NCI-H446 (cell line): ENCODE measurements around the gene CDC45.

ENCODE experiments used
- DNase-seq, 2 experiments: peaks; one replicate each; lab custom pipeline; 2025; lab: John Stamatoyannopoulos, UW

Gene CDC45

GRCh38 chr22:19448739-19449421 is 30.8 kb upstream of the CDC45 start:
- DNase-seq = no peak

GRCh38 chr22:19449422-19449767 is 30.3 kb upstream of the CDC45 start:
- no peak for DNase-seq

- no peak for DNase-seq
These were observed 29.2 kb upstream of the CDC45 start for GRCh38 chr22:19450363-19451175.

- no peak for DNase-seq
These were observed 28.1 kb upstream of the CDC45 start for GRCh38 chr22:19451570-19451969.

GRCh38 chr22:19453718-19454117 is 26.0 kb upstream of the CDC45 start:
- DNase-seq = no peak

- no peak for DNase-seq
These were observed 25.6 kb upstream of the CDC45 start for GRCh38 chr22:19454156-19454555.

- DNase-seq = no peak
These were observed 24.7 kb upstream of the CDC45 start for GRCh38 chr22:19455033-19455432.

GRCh38 chr22:19455585-19456370 is 23.9 kb upstream of the CDC45 start:
- DNase-seq = no peak

- DNase-seq = no peak
These were observed 23.2 kb upstream of the CDC45 start for GRCh38 chr22:19456541-19456940.

GRCh38 chr22:19457828-19458428 is 21.8 kb upstream of the CDC45 start:
- no peak for DNase-seq

- no peak for DNase-seq
These were observed 19.7 kb upstream of the CDC45 start for GRCh38 chr22:19460036-19460435.

- DNase-seq = no peak
These were observed 18.2 kb upstream of the CDC45 start for GRCh38 chr22:19461506-19461905.

- no peak for DNase-seq
These were observed 16.7 kb upstream of the CDC45 start for GRCh38 chr22:19463008-19463407.

- no peak for DNase-seq
These were observed 15.9 kb upstream of the CDC45 start for GRCh38 chr22:19463491-19464469.

GRCh38 chr22:19464546-19464945 is 15.2 kb upstream of the CDC45 start:
- no peak for DNase-seq

- DNase-seq = no peak
These were observed 14.7 kb upstream of the CDC45 start for GRCh38 chr22:19464975-19465374.

- peak in 1 of 2 experiments; percentile 74 for DNase-seq
These were observed 13.5 kb upstream of the CDC45 start for GRCh38 chr22:19466126-19466716.

- no peak for DNase-seq
These were observed 12.6 kb upstream of the CDC45 start for GRCh38 chr22:19466848-19467752.

GRCh38 chr22:19467912-19468311 is 11.8 kb upstream of the CDC45 start:
- DNase-seq = no peak

- no peak for DNase-seq
These were observed 10.3 kb upstream of the CDC45 start for GRCh38 chr22:19469421-19469820.
